ENCODE measurements around the gene OSBPL10.
"Not testable (repeated sequence)": the region's sequence is repeated elsewhere in the genome, so short reads cannot be mapped to it uniquely, and the experiment has no call there.

The OSBPL10 gene

GRCh38 chr3:31815006-31815405 is 166.1 kb downstream of the OSBPL10 start:
- DNase-seq (ENCODE audit: low read depth in 2 of 2), result no peak

- no peak for DNase-seq (ENCODE audit: low read depth in 2 of 2)
Observed at GRCh38 chr3:31813686-31814085, 167.4 kb downstream of the OSBPL10 start.

GRCh38 chr3:31813197-31813596 is 167.9 kb downstream of the OSBPL10 start:
- DNase-seq (ENCODE audit: low read depth in 2 of 2), result no peak

GRCh38 chr3:31810991-31811433 is 170.1 kb downstream of the OSBPL10 start:
- DNase-seq (ENCODE audit: low read depth in 2 of 2), result no peak

- no peak for DNase-seq (ENCODE audit: low read depth in 2 of 2)
Observed at GRCh38 chr3:31808143-31808720, 172.8 kb downstream of the OSBPL10 start.

- DNase-seq (ENCODE audit: low read depth in 2 of 2), result no peak
Observed at GRCh38 chr3:31804251-31805051, 176.6 kb downstream of the OSBPL10 start.

- no peak for DNase-seq (ENCODE audit: low read depth in 2 of 2)
Observed at GRCh38 chr3:31802981-31803740, 177.9 kb downstream of the OSBPL10 start.

- DNase-seq (ENCODE audit: low read depth in 2 of 2), result no peak
Observed at GRCh38 chr3:31800436-31800835, 180.6 kb downstream of the OSBPL10 start.

- no peak for DNase-seq (ENCODE audit: low read depth in 2 of 2)
Observed at GRCh38 chr3:31798840-31799239, 182.2 kb downstream of the OSBPL10 start.

- DNase-seq (ENCODE audit: low read depth in 2 of 2), result no peak
Observed at GRCh38 chr3:31793821-31794220, 187.2 kb downstream of the OSBPL10 start.

GRCh38 chr3:31791090-31791430 is 190.0 kb downstream of the OSBPL10 start:
- DNase-seq (ENCODE audit: low read depth in 2 of 2), result no peak

- DNase-seq (ENCODE audit: low read depth in 2 of 2), result no peak
Observed at GRCh38 chr3:31790193-31791089, 190.6 kb downstream of the OSBPL10 start.

- DNase-seq (ENCODE audit: low read depth in 2 of 2), result no peak
Observed at GRCh38 chr3:31789429-31789828, 191.6 kb downstream of the OSBPL10 start.

GRCh38 chr3:31785734-31786133 is 195.3 kb downstream of the OSBPL10 start:
- DNase-seq (ENCODE audit: low read depth in 2 of 2), result no peak

- no peak for DNase-seq (ENCODE audit: low read depth in 2 of 2)
Observed at GRCh38 chr3:31785286-31785685, 195.8 kb downstream of the OSBPL10 start.

GRCh38 chr3:31783851-31784250 is 197.2 kb downstream of the OSBPL10 start:
- DNase-seq (ENCODE audit: low read depth in 2 of 2), result not testable (repeated sequence)

- DNase-seq (ENCODE audit: low read depth in 2 of 2), result not testable (repeated sequence)
Observed at GRCh38 chr3:31782306-31782705, 198.8 kb downstream of the OSBPL10 start.

- DNase-seq (ENCODE audit: low read depth in 2 of 2), result no peak
Observed at GRCh38 chr3:31779514-31779913, 201.5 kb downstream of the OSBPL10 start.

- no peak for DNase-seq (ENCODE audit: low read depth in 2 of 2)
Observed at GRCh38 chr3:31777887-31778286, 203.2 kb downstream of the OSBPL10 start.

- no peak for DNase-seq (ENCODE audit: low read depth in 2 of 2)
Observed at GRCh38 chr3:31777092-31777491, 204.0 kb downstream of the OSBPL10 start.

- DNase-seq (ENCODE audit: low read depth in 2 of 2), result no peak
Observed at GRCh38 chr3:31776016-31776415, 205.0 kb downstream of the OSBPL10 start.

GRCh38 chr3:31775383-31775782 is 205.7 kb downstream of the OSBPL10 start:
- DNase-seq (ENCODE audit: low read depth in 2 of 2), result no peak
